H1 (cell line): ENCODE measurements around the gene NOSIP. TPM values are rescaled to one million over a fixed set of nuclear protein-coding genes. Genes with fewer than 3 reads are reported as not detected.

Experiments
- CTCF ChIA-PET: fragments of 300-600 bp; sonication (Branson Sonifier 250); formaldehyde crosslinking; loops from one replicate; lab custom pipeline; 2021; ENCODE audit not compliant: partially characterized antibody; lab: Charles Lee
- POLR2A ChIA-PET: fragments of 300-600 bp; sonication (Branson Sonifier 250); formaldehyde crosslinking; loops from one replicate; lab custom pipeline; 2021; ENCODE audit warnings: inconsistent platforms; ENCODE audit not compliant: partially characterized antibody; lab: Charles Lee
- DNase-seq, 2 experiments: peaks; one replicate each; pipeline versions ENCODE4 v3.0.0 to v3.0.0-alpha.2; 2010 to 2022; ENCODE audit warnings: low spot score in 2 of 2, low read depth in 1 of 2, mixed read lengths in 1 of 2
- FAIRE-seq: peaks from 2 replicates; lab custom pipeline; 2011; peaks lifted over from hg19 to GRCh38; lab: Jason Lieb, UNC
- H2AFZ ChIP-seq: 2 replicates; pipeline ENCODE4 v1.8.1; 2012; ENCODE audit warnings: low read length, inconsistent platforms
- H2AK5ac ChIP-seq: 2 replicates; pipeline ENCODE4 v1.6.1; 2013; ENCODE audit warnings: low read depth, low read length
- H2BK120ac ChIP-seq: replicated peaks from 2 replicates; pipeline ENCODE3; 2013; ENCODE audit warnings: low read depth, low read length, inconsistent platforms
- H2BK12ac ChIP-seq: 2 replicates; pipeline ENCODE4 v1.6.1; 2013; ENCODE audit warnings: low read depth, low read length
- H2BK15ac ChIP-seq: 2 replicates; pipeline ENCODE4 v1.6.1; 2013; ENCODE audit warnings: low read length
- H2BK20ac ChIP-seq: 2 replicates; pipeline ENCODE4 v1.6.1; 2013; ENCODE audit warnings: low read length
- H2BK5ac ChIP-seq: 2 replicates; pipeline ENCODE4 v1.6.1; 2013; ENCODE audit warnings: low read depth, low read length
- H3K14ac ChIP-seq: 2 replicates; pipeline ENCODE4 v1.6.1; 2013; ENCODE audit warnings: inconsistent platforms; ENCODE audit not compliant: insufficient read length
- H3K18ac ChIP-seq: 2 replicates; pipeline ENCODE4 v1.6.1; 2013; ENCODE audit warnings: low read length; ENCODE audit errors: extremely low read depth
- H3K23ac ChIP-seq: 2 replicates; pipeline ENCODE4 v1.6.1; 2013; ENCODE audit warnings: inconsistent platforms; ENCODE audit not compliant: insufficient read length
- H3K23me2 ChIP-seq: 2 replicates; pipeline ENCODE4 v1.6.1; 2013; ENCODE audit warnings: low read depth, low read length
- H3K27ac ChIP-seq: 2 replicates; pipeline ENCODE4 v1.6.1; 2011; ENCODE audit warnings: low read depth, low read length, inconsistent platforms
- H3K27me3 ChIP-seq, 4 experiments: replicated peaks in 1 of 4; 1 replicate in 1 of 4; 2 replicates in 3 of 4; pipeline versions ENCODE4 v1.6.1 to v1.8.1; 2011 to 2013; ENCODE audit warnings: low read length in 3 of 4, mild to moderate bottlenecking in 3 of 4, inconsistent platforms in 2 of 4, mixed read lengths in 2 of 4, moderate library complexity in 1 of 4; ENCODE audit not compliant: control insufficient read depth in 3 of 4, insufficient read depth in 3 of 4; ENCODE audit errors: extremely low read depth in 1 of 4
- H3K36me3 ChIP-seq, 4 experiments: 2 replicates each; pipeline versions ENCODE4 v1.6.1 to v1.8.1; 2011 to 2013; ENCODE audit warnings: mild to moderate bottlenecking in 4 of 4, low read length in 3 of 4, moderate library complexity in 2 of 4, control low read depth in 1 of 4, inconsistent platforms in 1 of 4; ENCODE audit not compliant: insufficient read depth in 4 of 4, control insufficient read depth in 2 of 4
- H3K4ac ChIP-seq: replicated peaks from 2 replicates; pipeline ENCODE3; 2013; ENCODE audit warnings: low read length, low read depth, mixed read lengths, inconsistent platforms; ENCODE audit not compliant: insufficient read length
- H3K4me1 ChIP-seq, 4 experiments: replicated peaks in 1 of 4; 1 replicate in 1 of 4; 2 replicates in 3 of 4; pipeline versions ENCODE4 v1.6.1 to v1.8.1; 2011 to 2013; ENCODE audit warnings: low read length in 3 of 4, inconsistent platforms in 2 of 4, mixed read lengths in 1 of 4; ENCODE audit not compliant: insufficient read depth in 4 of 4, control insufficient read depth in 3 of 4
- H3K4me2 ChIP-seq, 2 experiments: 2 replicates each; pipeline versions ENCODE4 v1.6.1 to v1.8.1; 2011 to 2013; ENCODE audit warnings: low read depth in 2 of 2, low read length in 2 of 2, control low read depth in 1 of 2, inconsistent platforms in 1 of 2, mild to moderate bottlenecking in 1 of 2; ENCODE audit not compliant: insufficient read depth in 1 of 2
- H3K4me3 ChIP-seq, 4 experiments: fragments of 200-600, 300-600 bp in 1 of 4; sonication (generic), shearing (Covaris generic), sonication (Bioruptor Twin) in 1 of 4; 2 replicates each; pipeline versions ENCODE4 v1.5.1 to v1.8.1; 2011 to 2016; ENCODE audit warnings: low read length in 4 of 4, low read depth in 3 of 4, control low read depth in 2 of 4, inconsistent platforms in 2 of 4, mild to moderate bottlenecking in 2 of 4, mixed read lengths in 1 of 4, moderate library complexity in 1 of 4; ENCODE audit not compliant: insufficient read depth in 2 of 4; ENCODE audit errors: extremely low read depth in 1 of 4
- H3K56ac ChIP-seq: replicated peaks from 2 replicates; pipeline ENCODE3; 2013; ENCODE audit warnings: low read depth, mild to moderate bottlenecking, mixed read lengths, low read length, inconsistent platforms; ENCODE audit not compliant: insufficient read length
- H3K79me1 ChIP-seq: 2 replicates; pipeline ENCODE4 v1.6.1; 2013; ENCODE audit warnings: low read depth, low read length, control low read depth
- H3K79me2 ChIP-seq, 2 experiments: 2 replicates each; pipeline versions ENCODE4 v1.6.1 to v1.8.1; 2012 to 2013; ENCODE audit warnings: low read length in 2 of 2, mild to moderate bottlenecking in 2 of 2, inconsistent platforms in 1 of 2; ENCODE audit not compliant: insufficient read depth in 2 of 2, control insufficient read depth in 1 of 2
- H3K9ac ChIP-seq, 4 experiments: replicated peaks in 1 of 4; 1 replicate in 1 of 4; 2 replicates in 3 of 4; pipeline versions ENCODE4 v1.6.1 to v1.8.1; 2011 to 2013; ENCODE audit warnings: low read depth in 3 of 4, low read length in 3 of 4, control low read depth in 2 of 4, mild to moderate bottlenecking in 2 of 4, moderate library complexity in 2 of 4, inconsistent platforms in 1 of 4; ENCODE audit errors: extremely low read depth in 1 of 4
- H3K9me3 ChIP-seq, 2 experiments: 2 replicates each; pipeline versions ENCODE4 v1.6.1 to v1.8.1; 2012 to 2013; ENCODE audit warnings: mild to moderate bottlenecking in 2 of 2, moderate library complexity in 2 of 2, control low read depth in 1 of 2, inconsistent platforms in 1 of 2, low read depth in 1 of 2, low read length in 1 of 2, mixed read lengths in 1 of 2; ENCODE audit not compliant: insufficient read depth in 2 of 2
- H4K20me1 ChIP-seq, 2 experiments: replicated peaks in 1 of 2; 2 replicates each; pipeline versions ENCODE3 to v1.8.1; 2011 to 2013; ENCODE audit warnings: inconsistent platforms in 2 of 2, low read length in 2 of 2, mild to moderate bottlenecking in 1 of 2; ENCODE audit not compliant: insufficient read depth in 2 of 2, control insufficient read depth in 1 of 2
- H4K5ac ChIP-seq: 2 replicates; pipeline ENCODE4 v1.6.1; 2013; ENCODE audit warnings: low read length, low read depth, mixed read lengths, inconsistent platforms; ENCODE audit not compliant: insufficient read length
- H4K8ac ChIP-seq: 2 replicates; pipeline ENCODE4 v1.8.0; 2013; ENCODE audit warnings: mild to moderate bottlenecking, moderate library complexity, low read length, inconsistent platforms; ENCODE audit not compliant: insufficient read depth; ENCODE audit errors: extremely low read depth
- H4K91ac ChIP-seq: replicated peaks from 2 replicates; pipeline ENCODE3; 2013; ENCODE audit warnings: low read length, mixed read lengths, inconsistent platforms; ENCODE audit not compliant: insufficient read length
- ATF2 ChIP-seq: IDR thresholded peaks from 2 replicates; pipeline ENCODE4 v1.6.1; 2012; ENCODE audit warnings: low read length, inconsistent platforms
- EGR1 ChIP-seq: IDR thresholded peaks from 2 replicates; pipeline ENCODE4 v1.6.1; 2011; ENCODE audit warnings: low read depth, low read length, borderline replicate concordance
- EZH2 ChIP-seq: fragments of 200-600 bp; sonication (generic); IDR thresholded peaks from 2 replicates; pipeline ENCODE4 v1.7.1; 2012; ENCODE audit warnings: low read depth, mild to moderate bottlenecking, moderate library complexity, low read length, inconsistent platforms; ENCODE audit not compliant: severe bottlenecking
- NANOG ChIP-seq: IDR thresholded peaks from 2 replicates; pipeline ENCODE4 v1.6.1; 2011; ENCODE audit warnings: low read length, low read depth, mild to moderate bottlenecking, inconsistent platforms; ENCODE audit not compliant: insufficient read depth, poor library complexity, severe bottlenecking
- NRF1 ChIP-seq: IDR thresholded peaks from 2 replicates; pipeline ENCODE4 v1.6.1; 2011; ENCODE audit warnings: mild to moderate bottlenecking, low read depth, low read length, improper control_type of control experiment
- RAD21 ChIP-seq, 2 experiments: IDR thresholded peaks in 1 of 2; conservative IDR thresholded peaks in 1 of 2; 2 replicates each; pipeline ENCODE4 v1.6.1; 2011; ENCODE audit warnings: low read depth in 2 of 2, low read length in 2 of 2, improper control_type of control experiment in 1 of 2, inconsistent platforms in 1 of 2, mild to moderate bottlenecking in 1 of 2, moderate library complexity in 1 of 2
- RXRA ChIP-seq: IDR thresholded peaks from 2 replicates; pipeline ENCODE4 v1.6.1; 2011; ENCODE audit warnings: low read depth, mild to moderate bottlenecking, low read length, moderate library complexity; ENCODE audit not compliant: insufficient read depth
- SRF ChIP-seq: IDR thresholded peaks from 2 replicates; pipeline ENCODE4 v1.6.1; 2011; ENCODE audit warnings: mild to moderate bottlenecking, low read depth, low read length, moderate library complexity
- SUZ12 ChIP-seq: fragments of 200-600 bp; sonication (generic); IDR thresholded peaks from 2 replicates; pipeline ENCODE4 v1.6.1; 2012; ENCODE audit warnings: mild to moderate bottlenecking, inconsistent platforms, low read length, moderate library complexity, mixed read lengths
- WGBS, 2 experiments: shearing (Covaris generic) in 1 of 2; methylation state at CpG; one replicate each; pipeline versions ENCODE4 v1.1.6 to v1.1.7; 2013 to 2015; ENCODE audit warnings: low lambda C conversion rate in 2 of 2, mixed read lengths in 2 of 2, inconsistent platforms in 1 of 2, low coverage in 1 of 2, missing lambda C conversion rate in 1 of 2; ENCODE audit not compliant: insufficient replicate concordance in 2 of 2, insufficient coverage in 1 of 2, insufficient read length in 1 of 2; ENCODE audit errors: extremely low coverage in 1 of 2, missing lambda C conversion rate in 1 of 2; 5-methylcytosine and 5-hydroxymethylcytosine counted together
- polyA plus RNA-seq, 7 experiments: library from polyadenylated mRNA; depleted of rRNA in 3 of 7; stranded (reverse) in 5 of 7; unstranded in 2 of 7; fragments of >200 nt in 5 of 7; fragments of 200-250 nt in 2 of 7; gene quantifications; 1 replicate in 5 of 7; 2 replicates in 1 of 7; 4 replicates in 1 of 7; pipeline versions ENCODE4 v1.2.1 to v1.2.3, GENCODE V29; 2011 to 2013; ENCODE audit warnings: missing spikeins in 2 of 7, mixed read lengths in 2 of 7
- total RNA-seq: library from RNA; stranded (reverse); fragmentation: NEBNext Ultra II Directional; extraction: Animal tissue kit (Norgen Biotek cat#: 25700); gene quantifications from 2 replicates; pipeline ENCODE4 v1.2.1, GENCODE V29; 2021
- TF ChIP-seq, protein P1 (sequence below): IDR thresholded peaks from 2 replicates; pipeline ENCODE4 v1.6.1; 2012; ENCODE audit warnings: inconsistent platforms

NOSIP gene
- total and polyA plus RNA-seq, 2 of the 8 experiments (the other 6 are each of a cell fraction or from before 2014, with no cell fraction given) = 85.1 to 192 TPM

- H3K23me2 ChIP-seq = peaks cover 6% of the 10 kb centered on the region
- peaks cover 4% of the 10 kb centered on the region; the same call in 1 of the 2 replicates for H3K79me1 ChIP-seq
- no peak overlapping the region for H2BK15ac ChIP-seq
- H4K20me1 ChIP-seq = peaks cover 0 to 14% of the 10 kb centered on the region in 2 experiments
- no peak overlapping the region for H3K4me2 ChIP-seq
- no peak overlapping the region for H2AK5ac ChIP-seq
- H3K9me3 ChIP-seq = no peaks in the 10 kb centered on the region
- H2BK12ac ChIP-seq = 0 out of 2 replicates have a peak overlapping the region, but pooled peaks have one; percentile 9
- H3K4ac ChIP-seq = no peak overlapping the region
- DNase-seq = no peak
- H3K9ac ChIP-seq = no peak overlapping the region
- H4K5ac ChIP-seq = no peak overlapping the region
- no peak overlapping the region for H3K27ac ChIP-seq
- H3K36me3 ChIP-seq = peaks cover 0 to 29% (median 8%) of the 10 kb centered on the region in 4 experiments; a peak in 4 of 8 replicates
- H2BK5ac ChIP-seq = no peak overlapping the region; the same call in 1 of the 2 replicates
- H3K18ac ChIP-seq = no peak overlapping the region
- H2BK120ac ChIP-seq = no peak overlapping the region
- FAIRE-seq = no peak
- no peak overlapping the region for H4K8ac ChIP-seq
- H3K14ac ChIP-seq = no peak overlapping the region
- no peak overlapping the region for H4K91ac ChIP-seq
- H3K4me3 ChIP-seq = no peak overlapping the region
- no peak overlapping the region for H3K56ac ChIP-seq
- 86% methylated on average over 15 of the region's 15 CpGs; no CpG with 5 or more reads in 1 of the 2 experiments for WGBS, 2 experiments
- no peaks in the 10 kb centered on the region; a peak in 2 of 7 replicates for H3K27me3 ChIP-seq
- POLR2A ChIA-PET = interaction anchor here (1.2 to 5.5 kb wide), 5 partner anchors 10 to 19 kb away, joined by 3 to 44 read pairs (median 7); partner anchors contain the start of genes NOSIP and PRRG2
- peaks cover 5 to 22% (median 14%) of the 10 kb centered on the region in 4 experiments for H3K4me1 ChIP-seq
- peaks cover 0 to 12% of the 10 kb centered on the region in 2 experiments; a peak in 2 of 4 replicates for H3K79me2 ChIP-seq
- no peak overlapping the region for H3K23ac ChIP-seq
- H2AFZ ChIP-seq = no peak overlapping the region
- H2BK20ac ChIP-seq = no peak overlapping the region
- CTCF ChIA-PET = interaction anchor here (0.7 to 18.1 kb wide), 9 partner anchors 12 to 86 kb away, joined by 3 to 240 read pairs (median 7); partner anchors contain the start of gene FLT3LG
- TF ChIP-seq NANOG (no peak), NRF1 (no peak), RAD21 (IDR thresholded peaks at IDR 0.05 in 1 of 2, conservative IDR thresholded peaks at IDR 0.05 in 1 of 2; ENCODE audit: low read depth in 2 of 2, low read length in 2 of 2) (no peak), EZH2 (no peak), SRF (no peak), SUZ12 (no peak), RXRA (no peak), EGR1 (no peak), ATF2 (no peak)
- TF ChIP-seq, protein P1, sequence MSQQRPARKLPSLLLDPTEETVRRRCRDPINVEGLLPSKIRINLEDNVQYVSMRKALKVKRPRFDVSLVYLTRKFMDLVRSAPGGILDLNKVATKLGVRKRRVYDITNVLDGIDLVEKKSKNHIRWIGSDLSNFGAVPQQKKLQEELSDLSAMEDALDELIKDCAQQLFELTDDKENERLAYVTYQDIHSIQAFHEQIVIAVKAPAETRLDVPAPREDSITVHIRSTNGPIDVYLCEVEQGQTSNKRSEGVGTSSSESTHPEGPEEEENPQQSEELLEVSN = no peak
These were observed 20.4 kb downstream of the NOSIP start for GRCh38 chr19:49559928-49560327.
